Mesothelial cell of epicardium (in vitro differentiated cells): Measurements from ENCODE around the gene RANBP3. TPM values are rescaled to one million over a fixed set of nuclear protein-coding genes. Genes with fewer than 3 reads are reported as not detected.

ENCODE experiments used
- DNase-seq, 2 experiments: peaks; one replicate each; pipeline ENCODE4 v3.0.0; 2021; ENCODE audit warnings: low spot score in 2 of 2; ENCODE audit not compliant: unreplicated experiment in 2 of 2
- H3K27ac Mint-ChIP-seq: 2 replicates; pipeline ENCODE4 v1.8.0; 2021; ENCODE audit warnings: mixed read lengths
- H3K27me3 Mint-ChIP-seq: 2 replicates; pipeline ENCODE4 v1.8.0; 2021; ENCODE audit warnings: low read depth, mixed read lengths
- H3K36me3 Mint-ChIP-seq: 2 replicates; pipeline ENCODE4 v1.8.0; 2021; ENCODE audit warnings: mixed read lengths
- H3K4me1 Mint-ChIP-seq: 2 replicates; pipeline ENCODE4 v1.8.0; 2021; ENCODE audit warnings: mixed read lengths
- H3K4me3 Mint-ChIP-seq: 2 replicates; pipeline ENCODE4 v1.8.0; 2021; ENCODE audit warnings: mild to moderate bottlenecking, moderate library complexity, mixed read lengths
- H3K9me3 Mint-ChIP-seq: 2 replicates; pipeline ENCODE4 v1.8.0; 2021; ENCODE audit warnings: mixed read lengths
- total RNA-seq: library from RNA; stranded (reverse); gene quantifications from 3 replicates; pipeline ENCODE4 v1.2.1, GENCODE V29; 2021
- TF ChIP-seq, protein P1 (sequence below): fragments of 200-600 bp; sonication (generic); IDR thresholded peaks from one replicate; pipeline ENCODE4 v1.5.0; 2021; ENCODE audit warnings: antibody characterized with exemption; ENCODE audit not compliant: unreplicated experiment

The RANBP3 gene
- total RNA-seq, 1 donor from 2014 or later: 83.3 TPM

DNA sequence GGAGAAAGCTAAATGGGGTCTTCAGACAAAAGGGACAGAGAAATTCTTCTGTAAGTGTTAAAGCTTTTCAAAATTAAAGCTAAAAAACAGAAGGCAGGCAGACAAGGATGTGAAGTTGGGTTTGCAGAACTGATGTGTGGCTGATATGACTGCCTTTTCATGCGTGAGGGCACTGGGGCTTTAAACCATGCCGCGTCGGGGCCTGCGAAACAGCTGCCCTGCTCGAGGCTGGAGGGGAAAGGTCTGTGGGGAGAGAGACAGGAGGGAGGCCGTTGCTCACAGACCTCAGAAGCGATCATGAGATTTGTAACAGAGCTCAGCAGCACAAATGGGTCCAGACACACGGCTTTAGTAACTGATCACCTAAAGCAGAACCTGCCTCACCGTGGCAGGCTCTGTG is 40.4 kb downstream of the RANBP3 start:
- DNase-seq: no peak

GRCh38 chr19:5936292-5936592 is 41.7 kb downstream of the RANBP3 start:
- TF ChIP-seq, protein P1, sequence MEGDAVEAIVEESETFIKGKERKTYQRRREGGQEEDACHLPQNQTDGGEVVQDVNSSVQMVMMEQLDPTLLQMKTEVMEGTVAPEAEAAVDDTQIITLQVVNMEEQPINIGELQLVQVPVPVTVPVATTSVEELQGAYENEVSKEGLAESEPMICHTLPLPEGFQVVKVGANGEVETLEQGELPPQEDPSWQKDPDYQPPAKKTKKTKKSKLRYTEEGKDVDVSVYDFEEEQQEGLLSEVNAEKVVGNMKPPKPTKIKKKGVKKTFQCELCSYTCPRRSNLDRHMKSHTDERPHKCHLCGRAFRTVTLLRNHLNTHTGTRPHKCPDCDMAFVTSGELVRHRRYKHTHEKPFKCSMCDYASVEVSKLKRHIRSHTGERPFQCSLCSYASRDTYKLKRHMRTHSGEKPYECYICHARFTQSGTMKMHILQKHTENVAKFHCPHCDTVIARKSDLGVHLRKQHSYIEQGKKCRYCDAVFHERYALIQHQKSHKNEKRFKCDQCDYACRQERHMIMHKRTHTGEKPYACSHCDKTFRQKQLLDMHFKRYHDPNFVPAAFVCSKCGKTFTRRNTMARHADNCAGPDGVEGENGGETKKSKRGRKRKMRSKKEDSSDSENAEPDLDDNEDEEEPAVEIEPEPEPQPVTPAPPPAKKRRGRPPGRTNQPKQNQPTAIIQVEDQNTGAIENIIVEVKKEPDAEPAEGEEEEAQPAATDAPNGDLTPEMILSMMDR: no peak
- H3K4me3 Mint-ChIP-seq: no peak overlapping the region
- H3K27me3 Mint-ChIP-seq: no peaks in the 10 kb centered on the region
- no peak overlapping the region for H3K27ac Mint-ChIP-seq
- H3K4me1 Mint-ChIP-seq: peaks cover 15% of the 10 kb centered on the region
- DNase-seq: no peak
- H3K9me3 Mint-ChIP-seq: no peaks in the 10 kb centered on the region
- H3K36me3 Mint-ChIP-seq: peaks cover 21% of the 10 kb centered on the region

More for the DNA sequence above, 40.4 kb downstream of the RANBP3 start:
- Mint-ChIP-seq H3K27ac (no peak overlapping the region), H3K4me3 (no peak overlapping the region), H3K9me3 (no peaks in the 10 kb centered on the region), H3K36me3 (peaks cover 21% of the 10 kb centered on the region), H3K27me3 (no peaks in the 10 kb centered on the region), H3K4me1 (peaks cover 17% of the 10 kb centered on the region)
- TF ChIP-seq, protein P1: no peak

GRCh38 chr19:5935473-5936291 is 42.3 kb downstream of the RANBP3 start:
- H3K27me3 Mint-ChIP-seq: no peaks in the 10 kb centered on the region
- peak overlapping the region; percentile 87 for H3K27ac Mint-ChIP-seq
- peaks cover 18% of the 10 kb centered on the region for H3K36me3 Mint-ChIP-seq

DNA sequence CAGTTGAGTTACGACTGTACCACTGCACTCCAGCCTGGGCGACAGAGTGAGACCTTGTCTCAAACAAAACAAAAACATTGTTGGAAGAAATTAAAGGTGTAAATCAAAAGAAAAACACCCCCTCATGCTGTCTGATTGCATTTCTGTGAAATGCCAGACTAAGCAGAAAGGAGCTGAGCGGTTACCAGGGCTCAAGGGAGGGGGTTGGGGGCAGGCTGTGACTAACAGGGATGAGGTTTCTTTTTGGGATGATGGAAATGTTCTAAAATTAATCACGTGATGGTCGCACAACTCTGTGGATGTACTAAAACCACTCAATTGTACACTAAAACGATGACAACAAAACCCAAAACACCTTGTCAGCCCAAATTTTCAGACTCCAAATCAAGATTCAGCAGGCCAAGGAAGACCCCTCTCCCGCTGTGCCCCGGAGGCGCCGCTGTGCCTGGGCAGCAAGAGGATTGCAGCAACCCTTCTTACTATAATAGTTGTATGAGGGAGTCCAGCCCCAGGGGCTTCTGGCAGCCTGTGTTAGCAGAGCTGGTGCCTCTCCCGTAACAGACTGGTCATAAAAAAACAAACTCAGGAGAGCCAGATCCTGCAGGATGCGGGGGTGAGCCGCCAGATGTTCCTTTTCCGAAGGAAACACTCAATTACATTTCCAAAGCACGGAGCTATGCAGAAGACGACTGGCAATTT is 43.0 kb downstream of the RANBP3 start:
- peaks cover 15% of the 10 kb centered on the region for H3K4me1 Mint-ChIP-seq
- peak overlapping the region; percentile 87 for H3K27ac Mint-ChIP-seq
- H3K27me3 Mint-ChIP-seq: no peaks in the 10 kb centered on the region
- TF ChIP-seq, protein P1: no peak
- no peak overlapping the region for H3K4me3 Mint-ChIP-seq
- no peak for DNase-seq
- H3K9me3 Mint-ChIP-seq: no peaks in the 10 kb centered on the region
- H3K36me3 Mint-ChIP-seq: peaks cover 18% of the 10 kb centered on the region

More at GRCh38 chr19:5935473-5936291, 42.3 kb downstream of the RANBP3 start:
- H3K4me1 Mint-ChIP-seq: peaks cover 15% of the 10 kb centered on the region
- H3K4me3 Mint-ChIP-seq: no peak overlapping the region
- TF ChIP-seq, protein P1: no peak
- no peak for DNase-seq
- no peaks in the 10 kb centered on the region for H3K9me3 Mint-ChIP-seq

DNA sequence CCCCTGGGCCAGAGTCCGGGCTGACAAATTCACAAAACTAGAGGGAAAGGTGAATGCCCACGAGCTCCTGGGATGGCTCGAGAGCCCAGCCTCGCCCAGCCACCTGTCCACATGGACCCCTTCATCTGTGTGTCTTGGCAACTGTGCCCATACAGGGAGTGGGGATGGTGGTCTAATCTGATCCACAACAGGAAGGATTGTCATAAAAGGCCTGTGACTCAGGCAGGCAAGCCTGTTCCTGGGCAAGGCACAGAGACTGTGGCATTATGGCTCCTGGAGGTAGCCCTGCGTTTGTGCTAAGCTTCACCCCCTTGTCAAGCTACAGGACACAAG is 43.9 kb downstream of the RANBP3 start:
- peaks cover 15% of the 10 kb centered on the region for H3K4me1 Mint-ChIP-seq
- no peaks in the 10 kb centered on the region for H3K27me3 Mint-ChIP-seq
- no peak for DNase-seq
- H3K4me3 Mint-ChIP-seq: no peak overlapping the region
- peaks cover 18% of the 10 kb centered on the region for H3K36me3 Mint-ChIP-seq
- H3K9me3 Mint-ChIP-seq: no peaks in the 10 kb centered on the region
- TF ChIP-seq, protein P1: no peak
- no peak overlapping the region for H3K27ac Mint-ChIP-seq
